Raji (cell line): ENCODE data around the gene SLC22A4.
A peak's percentile ranks its signal among the peaks of the same experiment; 100 is the strongest.

ENCODE experiments used
- POLR2A ChIP-seq: IDR thresholded peaks from 2 replicates; pipeline ENCODE4 v1.6.1; 2011; ENCODE audit warnings: low read depth, low read length, control low read depth; ENCODE audit not compliant: insufficient read depth

SLC22A4 gene

DNA sequence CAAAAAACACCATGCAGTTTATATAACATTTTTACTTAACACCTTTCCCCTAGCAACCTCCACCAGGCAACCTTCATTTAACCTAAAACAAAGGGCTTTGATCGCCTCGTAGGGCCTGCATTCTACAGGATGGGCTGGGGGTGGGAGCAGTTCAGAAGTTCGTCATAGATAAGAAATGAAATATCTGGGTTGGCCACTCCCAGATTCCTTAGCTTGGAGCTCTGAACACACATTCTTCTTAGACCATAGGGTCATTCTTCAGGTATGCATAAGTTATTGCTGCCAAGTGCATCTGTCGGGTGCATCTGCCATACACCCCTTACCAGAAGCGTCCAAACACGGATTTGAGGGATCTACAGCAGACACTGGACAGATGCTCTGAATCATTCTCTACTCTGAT, 71.0 kb downstream of the SLC22A4 start:
- TF ChIP-seq POLR2A: no peak

DNA sequence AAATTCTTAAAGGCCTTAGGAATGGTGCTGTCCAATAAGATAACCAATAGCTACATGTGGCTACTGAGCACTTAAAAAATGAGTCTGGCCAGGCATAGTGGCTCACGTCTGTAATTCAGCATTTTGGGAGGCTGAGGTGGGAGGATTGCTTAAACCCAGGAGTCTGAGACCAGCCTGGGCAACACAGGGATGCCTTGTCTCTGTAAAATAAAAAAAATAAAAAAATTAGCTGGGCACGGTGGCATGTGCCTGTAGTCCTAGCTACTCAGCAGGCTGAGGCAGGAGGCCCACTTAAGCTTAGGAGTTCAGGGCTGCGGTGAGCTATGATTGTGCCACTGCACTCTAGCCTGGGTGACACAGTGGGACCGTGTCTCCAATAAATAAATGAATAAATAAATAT, 74.0 kb downstream of the SLC22A4 start:
- TF ChIP-seq POLR2A: no peak

DNA sequence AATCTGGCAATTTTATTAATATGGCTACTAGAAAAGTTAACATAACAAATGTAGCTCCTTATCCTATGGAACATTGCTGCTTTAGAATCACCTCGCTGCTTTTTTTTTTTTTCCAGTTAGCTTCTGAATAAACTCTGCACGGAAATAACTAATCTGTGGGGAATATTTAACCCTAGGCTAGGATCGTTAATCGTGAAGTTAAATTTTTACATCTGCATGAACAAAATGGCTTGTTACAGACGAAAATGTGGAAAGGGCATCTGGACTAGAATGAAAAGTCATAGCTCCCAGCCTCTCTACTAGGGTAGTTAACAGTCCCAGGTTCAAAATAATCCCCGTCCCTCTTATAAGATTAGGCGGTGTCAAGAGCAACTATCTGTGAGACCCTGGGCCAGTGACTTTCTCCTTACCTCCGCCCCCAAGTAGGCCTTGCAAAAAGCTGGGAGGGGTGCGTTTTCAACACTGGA, 74.8 kb downstream of the SLC22A4 start:
- no peak for TF ChIP-seq POLR2A

DNA sequence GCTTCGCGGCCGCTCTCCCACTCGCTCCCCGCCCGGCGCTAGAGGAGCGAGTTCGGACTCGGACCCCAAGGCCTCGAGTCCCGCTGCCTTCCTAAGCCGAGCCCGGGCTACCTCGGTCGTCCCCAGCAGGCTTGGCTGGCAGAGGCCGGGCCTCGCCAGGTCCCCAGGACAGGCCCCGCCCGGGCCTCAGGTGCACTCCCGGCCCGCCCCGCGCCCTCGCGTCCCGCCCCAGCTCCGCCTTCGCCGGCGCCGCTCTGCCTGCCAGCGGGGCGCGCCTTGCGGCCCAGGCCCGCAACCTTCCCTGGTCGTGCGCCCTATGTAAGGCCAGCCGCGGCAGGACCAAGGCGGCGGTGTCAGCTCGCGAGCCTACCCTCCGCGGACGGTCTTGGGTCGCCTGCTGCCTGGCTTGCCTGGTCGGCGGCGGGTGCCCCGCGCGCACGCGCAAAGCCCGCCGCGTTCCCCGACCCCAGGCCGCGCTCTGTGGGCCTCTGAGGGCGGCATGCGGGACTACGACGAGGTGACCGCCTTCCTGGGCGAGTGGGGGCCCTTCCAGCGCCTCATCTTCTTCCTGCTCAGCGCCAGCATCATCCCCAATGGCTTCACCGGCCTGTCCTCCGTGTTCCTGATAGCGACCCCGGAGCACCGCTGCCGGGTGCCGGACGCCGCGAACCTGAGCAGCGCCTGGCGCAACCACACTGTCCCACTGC, 75.4 kb downstream of the SLC22A4 start, which contains the start of gene SLC22A5:
TSS of gene SLC22A5 (plus strand) at position 237 of the 707 bp plus-strand sequence. CDS start at position 500, 263 bp downstream.
- peak; percentile 40; the same call in 1 of the 2 replicates for TF ChIP-seq POLR2A

DNA sequence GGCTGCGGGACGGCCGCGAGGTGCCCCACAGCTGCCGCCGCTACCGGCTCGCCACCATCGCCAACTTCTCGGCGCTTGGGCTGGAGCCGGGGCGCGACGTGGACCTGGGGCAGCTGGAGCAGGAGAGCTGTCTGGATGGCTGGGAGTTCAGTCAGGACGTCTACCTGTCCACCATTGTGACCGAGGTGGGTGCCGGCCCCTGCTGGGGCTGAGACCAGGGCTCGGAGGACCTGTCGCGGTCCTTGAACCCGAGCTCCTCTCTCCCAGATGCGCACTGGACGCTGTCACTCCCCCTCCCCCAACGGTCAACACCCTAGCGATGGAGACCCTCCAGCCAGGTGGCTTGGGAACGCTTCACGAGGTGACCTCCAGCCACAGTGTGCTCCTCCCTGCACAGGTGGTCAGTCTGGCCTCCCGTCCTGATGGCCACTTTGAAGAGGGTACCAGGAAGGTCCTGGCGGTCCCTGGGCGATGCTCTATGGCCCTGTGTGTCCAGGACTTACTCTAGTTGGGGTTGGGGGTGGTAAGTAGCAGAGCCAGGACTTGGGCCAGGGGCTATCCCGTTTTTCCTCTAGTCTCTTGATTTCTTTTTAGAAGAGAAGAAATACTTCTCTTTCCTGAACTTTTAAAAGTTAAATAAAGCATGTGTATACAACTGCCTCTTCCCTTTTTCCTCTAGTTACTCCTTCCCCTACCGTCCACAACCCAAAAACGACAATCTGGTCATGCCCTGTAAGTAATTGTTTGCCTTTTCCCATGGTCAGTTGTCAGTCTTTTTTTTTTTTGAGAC, 76.2 kb downstream of the SLC22A4 start:
- TF ChIP-seq POLR2A: no peak

DNA sequence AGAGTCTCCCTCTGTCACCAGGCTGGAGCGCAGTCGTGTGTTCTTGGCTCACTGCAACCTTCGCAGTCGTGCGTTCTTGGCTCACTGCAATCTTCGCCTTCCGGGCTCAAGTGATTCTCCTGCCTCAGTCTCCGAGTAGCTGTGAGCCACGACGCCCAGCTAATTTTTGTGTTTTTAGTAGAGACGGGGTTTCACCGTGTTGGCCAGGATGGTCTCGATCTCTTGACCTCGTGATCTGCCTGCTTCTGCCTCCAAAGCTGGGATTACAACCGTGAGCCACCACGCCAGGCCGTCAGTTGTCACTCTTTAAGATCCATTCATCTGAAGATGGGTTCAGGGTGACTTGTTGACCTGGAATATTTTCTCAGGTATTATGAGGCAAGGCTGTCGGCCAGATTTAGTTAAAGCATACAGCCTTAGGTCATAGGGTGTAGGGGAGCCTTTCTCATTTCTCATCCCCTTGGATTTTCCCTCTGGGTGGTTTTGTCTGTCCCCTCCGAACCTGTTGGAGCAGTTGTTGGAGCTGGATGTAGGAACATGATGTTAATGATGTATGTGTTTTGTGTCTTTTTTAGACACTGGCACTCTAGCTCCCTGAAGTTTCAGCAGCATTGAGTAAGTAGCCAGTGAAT, 76.9 kb downstream of the SLC22A4 start:
- TF ChIP-seq POLR2A: no peak

DNA sequence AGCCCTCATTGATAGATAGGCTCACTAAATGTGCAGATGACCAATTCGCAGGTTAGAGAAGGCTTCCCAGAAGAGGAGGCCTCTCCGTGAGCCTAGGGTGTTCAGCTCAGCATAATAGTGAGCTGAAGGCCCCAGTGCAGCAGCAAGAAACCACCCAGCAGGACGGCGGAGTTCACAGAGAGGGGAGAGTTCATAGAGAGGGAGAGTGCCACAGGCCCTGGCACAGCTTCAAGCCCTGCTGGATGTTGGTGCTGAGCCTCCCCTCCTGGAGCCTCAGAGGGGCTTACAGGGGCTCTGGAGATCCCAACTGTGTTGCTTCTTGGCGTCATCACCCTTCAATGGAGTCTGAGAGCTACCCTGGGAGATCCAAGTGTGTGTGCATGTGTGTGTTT, 77.4 kb downstream of the SLC22A4 start:
- TF ChIP-seq POLR2A: no peak

DNA sequence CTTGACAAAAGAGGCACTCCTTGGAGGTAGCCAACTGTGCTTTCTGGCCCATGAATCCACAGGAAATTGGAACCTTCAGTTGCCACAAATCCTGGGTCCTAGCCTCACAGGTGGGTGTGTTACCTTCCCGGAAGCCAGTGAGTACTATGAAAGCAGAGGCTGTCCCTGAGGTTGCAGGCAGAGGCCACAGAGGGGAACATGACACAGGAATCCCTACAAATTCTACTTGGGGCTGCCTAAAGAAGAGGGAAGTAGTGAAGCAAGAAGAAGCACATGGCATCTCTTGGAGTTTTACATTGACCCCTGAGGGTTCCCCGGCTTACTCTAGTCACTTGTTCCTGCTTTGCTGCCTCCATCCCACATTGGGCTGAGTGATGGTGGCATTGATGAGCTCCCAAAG, 77.9 kb downstream of the SLC22A4 start:
- no peak for TF ChIP-seq POLR2A

DNA sequence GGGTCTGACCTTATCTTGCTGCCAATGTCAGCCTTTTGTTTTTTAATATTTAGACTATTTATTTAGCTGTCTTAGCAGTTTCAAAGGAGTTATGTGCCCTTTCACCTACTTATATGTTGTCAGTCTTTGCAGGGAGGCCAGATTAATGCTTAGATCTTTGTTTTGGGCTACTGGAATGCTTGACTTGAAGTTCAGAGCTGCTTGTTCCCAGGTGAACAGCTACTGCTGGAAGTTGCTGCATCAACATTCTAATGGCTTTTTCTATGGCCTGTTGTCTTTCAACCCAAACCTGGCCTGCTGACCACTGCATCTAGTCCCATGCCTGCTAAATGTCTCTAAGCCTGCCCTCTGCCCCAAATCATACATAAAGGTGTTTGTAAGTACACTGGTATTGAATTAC, 78.3 kb downstream of the SLC22A4 start:
- no peak for TF ChIP-seq POLR2A

DNA sequence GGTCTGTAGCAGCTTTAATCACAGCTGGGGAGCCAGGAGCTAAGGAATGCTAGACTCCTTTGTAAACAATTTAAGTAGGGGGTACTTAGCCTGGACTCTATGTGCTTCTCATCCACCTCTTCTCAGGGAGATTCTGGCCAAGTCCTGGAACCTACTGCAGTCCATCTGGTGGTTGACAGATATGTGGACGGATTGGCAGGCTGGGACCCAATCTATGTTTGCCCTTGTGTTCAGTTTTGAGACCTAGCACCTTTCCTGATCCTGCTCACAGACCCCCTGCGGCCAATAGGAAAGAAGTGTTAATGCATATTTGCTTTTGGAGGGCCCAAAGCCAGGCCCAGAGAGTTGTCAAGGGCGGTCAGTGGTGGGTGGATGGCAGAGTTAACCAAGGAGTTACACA, 81.8 kb downstream of the SLC22A4 start:
- TF ChIP-seq POLR2A: no peak

DNA sequence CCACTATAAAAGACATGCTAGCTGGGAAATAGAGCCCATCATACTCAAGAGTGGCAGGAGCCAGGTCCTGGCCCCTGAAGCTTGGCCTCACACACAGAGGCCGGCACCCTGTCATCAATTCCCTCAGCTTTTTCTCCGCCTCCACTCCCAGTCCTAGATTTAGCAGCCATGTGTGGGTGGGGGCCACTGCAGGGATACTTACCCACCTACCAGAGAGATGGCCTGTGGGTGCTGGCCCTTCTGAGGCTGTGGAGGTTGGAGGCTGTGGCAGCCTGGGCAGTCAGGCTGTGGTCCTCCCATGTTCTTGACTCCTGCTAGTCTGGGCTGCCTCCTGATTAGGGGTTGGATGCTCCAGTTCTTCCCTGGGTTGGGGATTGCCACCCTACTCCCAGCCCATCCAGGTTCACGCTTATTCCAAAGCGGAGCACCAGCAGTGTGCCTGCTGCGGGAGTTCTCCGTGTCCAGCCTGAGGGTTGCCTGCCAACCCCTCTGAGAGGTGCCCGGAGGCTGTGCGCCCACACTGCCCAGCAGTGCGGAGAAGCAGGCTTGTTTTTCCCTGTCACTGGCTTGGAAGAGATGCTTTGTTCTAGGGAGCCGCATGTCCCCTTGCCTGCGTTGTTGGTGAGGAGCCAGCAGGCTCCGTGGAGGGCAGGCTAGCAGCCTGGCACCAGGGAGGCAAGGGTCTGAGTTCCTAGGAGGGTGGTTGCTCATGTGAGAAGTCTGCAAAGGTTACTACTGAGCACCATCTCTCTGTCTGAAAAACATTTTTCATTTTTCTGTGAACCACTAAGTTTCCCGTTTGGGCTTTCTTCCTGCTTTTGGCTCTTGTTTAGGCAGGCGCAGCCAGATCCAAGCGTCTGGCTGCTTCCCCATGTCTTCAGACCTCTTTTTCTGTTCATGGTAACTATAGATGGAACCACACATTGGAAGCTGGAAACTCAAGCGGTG, 82.8 kb downstream of the SLC22A4 start:
- TF ChIP-seq POLR2A: no peak

DNA sequence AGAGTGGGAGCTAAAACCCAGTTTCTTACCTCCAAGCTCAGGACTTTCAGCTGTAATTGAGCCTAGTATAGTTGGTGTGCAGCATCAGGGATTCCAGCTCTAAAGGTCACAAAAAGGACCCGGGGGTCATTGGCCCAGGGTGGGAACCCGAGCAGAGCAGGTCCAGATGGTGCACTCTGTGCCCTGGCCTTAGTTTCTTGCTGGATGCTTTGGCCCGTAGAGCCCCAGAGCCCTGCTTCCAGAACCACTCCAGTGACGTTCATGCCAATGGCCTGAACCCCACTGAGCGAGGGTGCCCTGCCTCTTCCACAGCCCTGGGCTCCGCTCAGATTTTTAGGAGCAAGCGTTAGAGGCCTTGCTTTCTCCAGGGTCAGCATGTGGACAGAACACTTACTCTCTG, 83.5 kb downstream of the SLC22A4 start:
- no peak for TF ChIP-seq POLR2A

DNA sequence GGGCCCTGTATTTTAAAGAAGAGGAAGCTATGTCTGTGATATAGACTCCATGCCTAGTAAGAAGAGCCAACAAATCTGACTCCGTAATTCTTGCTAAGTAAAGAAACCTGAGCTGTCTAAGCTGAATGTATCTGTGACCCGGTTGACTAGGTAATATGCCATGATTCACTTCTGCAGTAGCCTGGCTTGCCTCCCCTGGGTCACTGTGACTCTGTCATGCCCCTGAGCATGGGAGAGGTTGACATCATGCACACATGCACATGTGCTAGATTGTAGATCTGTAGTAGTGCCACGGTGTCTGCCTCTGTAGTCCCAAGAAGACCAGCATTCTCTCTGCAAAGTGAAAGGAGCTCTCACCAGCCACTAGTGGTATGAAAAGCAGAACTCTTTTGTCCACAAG, 84.4 kb downstream of the SLC22A4 start:
- no peak for TF ChIP-seq POLR2A

DNA sequence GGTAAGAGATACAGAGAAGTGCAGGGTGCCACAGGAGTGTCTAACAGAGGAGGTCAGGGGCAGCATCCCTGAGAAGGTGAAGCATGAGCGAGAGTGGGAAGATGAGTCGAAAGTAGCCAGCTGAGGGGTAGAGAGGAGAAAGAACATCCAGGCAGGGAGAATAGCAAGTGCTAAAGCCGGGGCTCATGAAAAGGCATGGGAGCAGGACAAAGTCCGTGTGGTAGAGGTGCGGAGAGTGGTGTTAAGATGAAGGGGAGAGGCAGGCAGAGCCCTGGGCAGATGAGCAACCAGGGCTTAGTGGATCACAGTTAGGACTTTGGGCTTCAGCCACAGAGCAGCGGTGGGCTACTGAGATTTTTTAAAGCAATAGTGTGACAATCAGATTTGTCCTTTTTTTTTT, 85.9 kb downstream of the SLC22A4 start:
- no peak for TF ChIP-seq POLR2A

DNA sequence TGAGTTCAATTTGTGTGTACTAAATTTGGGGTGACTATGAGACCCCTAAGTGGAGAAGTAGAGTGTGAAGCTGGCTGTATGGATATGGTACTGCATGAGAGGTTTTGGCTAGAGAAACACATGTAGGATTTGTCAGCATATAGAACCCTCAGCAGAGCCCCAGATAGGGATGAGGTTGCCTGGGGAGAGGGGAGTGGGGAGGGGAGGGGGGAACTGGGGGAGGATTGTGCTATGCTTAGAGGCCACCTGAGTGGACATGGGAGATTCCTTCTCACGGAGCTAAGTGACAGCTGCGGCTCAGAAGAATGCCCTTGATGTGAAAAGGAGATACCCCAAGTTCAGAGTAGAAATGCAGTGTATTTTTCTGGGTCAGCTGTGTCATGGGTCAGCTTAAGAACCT, 86.5 kb downstream of the SLC22A4 start:
- TF ChIP-seq POLR2A: no peak
